Transverse colon (tissue), 4 donors: ENCODE results near the gene MRPL53. TPM values are rescaled to one million over a fixed set of nuclear protein-coding genes. Genes with fewer than 3 reads are reported as not detected.

ENCODE experiments used
- DNase-seq: peaks from one replicate; pipeline ENCODE4 v3.0.0-alpha.2; 2019
- H3K27ac ChIP-seq, 4 donors: fragments of 200-600 bp; sonication (generic); 2 replicates each; pipeline ENCODE4 v1.5.1; 2016 to 2018; ENCODE audit warnings: inconsistent platforms in 4 of 4
- H3K27me3 ChIP-seq: fragments of 200-600 bp; sonication (generic); 2 replicates; pipeline ENCODE4 v1.5.1; 2017; ENCODE audit warnings: inconsistent platforms
- H3K36me3 ChIP-seq, 4 donors: fragments of 200-600 bp; sonication (generic); 2 replicates each; pipeline ENCODE4 v1.5.1; 2017 to 2019; ENCODE audit warnings: inconsistent platforms in 4 of 4
- H3K4me1 ChIP-seq, 4 donors: fragments of 200-600 bp; sonication (generic); 2 replicates each; pipeline ENCODE4 v1.5.1; 2017 to 2020; ENCODE audit warnings: inconsistent platforms in 4 of 4
- H3K4me3 ChIP-seq, 4 donors: fragments of 200-600 bp; sonication (generic); 1 replicate in 1 of 4; 2 replicates in 3 of 4; pipeline versions ENCODE4 v1.5.1 to v1.6.1; 2017 to 2019; ENCODE audit warnings: inconsistent platforms in 4 of 4
- H3K9me3 ChIP-seq, 2 donors: fragments of 200-600 bp; sonication (generic); 2 replicates each; pipeline ENCODE4 v1.5.1; 2017 to 2019; ENCODE audit warnings: inconsistent platforms in 2 of 2
- EP300 ChIP-seq: sonication (generic); formaldehyde crosslinking; IDR thresholded peaks from one replicate; pipeline ENCODE4 v1.6.1; 2017; ENCODE audit warnings: antibody characterized with exemption, low read depth
- POLR2A ChIP-seq: fragments of 450-650 bp; IDR thresholded peaks from one replicate; pipeline ENCODE4 v1.6.1; 2016; ENCODE audit warnings: antibody characterized with exemption, mild to moderate bottlenecking, moderate library complexity
- POLR2AphosphoS5 ChIP-seq, 3 donors: sonication (generic); formaldehyde crosslinking; IDR thresholded peaks; one replicate each; pipeline ENCODE4 v1.6.1; 2016; ENCODE audit warnings: antibody characterized with exemption in 3 of 3
- WGBS, 2 donors: methylation state at CpG; one replicate each; pipeline ENCODE4 v1.1.5; 2018; ENCODE audit warnings: low coverage in 1 of 2; 5-methylcytosine and 5-hydroxymethylcytosine counted together
- in situ Hi-C, 4 donors: fragments of 200-750 bp; cut with MboI; loops; one replicate each; pipeline versions ENCODE4 v1.15.0 to v1.15.1; 2017; ENCODE audit warnings: low sequenced_read_pairs in 3 of 4, low pct_ligation_motif_present in 1 of 4, low pct_unique_long_range_greater_than_20kb in 1 of 4
- intact Hi-C: fragments of 100-400 bp; cut with DNase I; formaldehyde crosslinking; loops from one replicate; pipeline ENCODE4 v1.15.1; 2023; ENCODE audit warnings: low total_unique reads
- total RNA-seq, 4 donors: library from RNA; depleted of rRNA; stranded (reverse); fragments of >200 nt; gene quantifications; one replicate each; pipeline ENCODE4 v1.1.0, GENCODE V29; 2016
- TF ChIP-seq, protein P1 (sequence below), 5 experiments: fragments of 200-600 bp in 3 of 5; fragments of 450-650 bp in 2 of 5; sonication (generic) in 3 of 5; IDR thresholded peaks; 1 replicate in 2 of 5; 2 replicates in 3 of 5; pipeline ENCODE4 v1.5.1; 2016 to 2017; ENCODE audit warnings: antibody characterized with exemption in 5 of 5, inconsistent platforms in 3 of 5, mild to moderate bottlenecking in 2 of 5, moderate library complexity in 1 of 5

Gene MRPL53
- total RNA-seq, 4 donors from 2014 or later = 23.2 to 170 (median 26.3) TPM

DNA sequence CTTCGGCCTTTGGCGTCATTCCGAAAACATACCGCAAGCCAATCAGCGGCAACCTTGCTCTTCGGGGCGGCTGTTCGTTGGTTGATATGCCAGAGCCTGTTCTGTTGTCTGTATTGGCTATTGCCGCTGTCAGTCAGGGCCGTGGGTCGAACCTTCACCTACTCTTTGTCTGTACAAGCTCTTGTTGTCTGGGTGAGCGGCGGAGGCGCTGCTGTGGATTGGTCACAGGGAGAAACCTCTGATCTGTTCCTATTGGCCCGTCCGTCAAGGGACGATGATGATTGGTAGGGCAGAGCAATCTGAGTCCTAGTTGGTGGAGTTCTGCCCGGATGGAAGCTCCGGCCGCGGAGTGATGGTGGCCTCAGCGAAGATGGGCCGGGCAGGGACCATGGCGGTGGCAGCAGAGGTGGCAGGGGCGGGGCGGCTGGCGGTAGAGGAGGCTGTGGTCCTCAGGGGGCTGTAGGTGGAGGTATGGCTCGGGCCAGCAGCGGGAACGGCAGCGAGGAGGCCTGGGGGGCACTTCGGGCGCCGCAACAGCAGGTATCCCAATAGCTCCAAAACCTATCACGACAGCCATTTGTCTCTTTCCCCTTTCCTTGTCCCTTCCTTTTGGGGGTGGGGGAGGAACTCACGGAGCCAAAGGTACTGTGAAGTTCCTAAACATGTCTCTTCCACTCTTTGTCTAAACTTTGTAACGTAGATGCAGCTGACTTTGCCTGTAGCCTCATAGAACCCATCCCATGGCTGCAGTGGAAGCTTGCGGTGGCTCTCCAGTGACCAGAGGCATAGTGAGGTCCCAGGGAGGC is 14.1 kb downstream of the MRPL53 start, which contains the start of gene WBP1:
WBP1 (plus strand) TSS at position 307 of the 806 bp plus-strand sequence; CDS start at position 472, 165 bp downstream.
- peak within 1 kb of the TSS; percentile 58 to 77 (median 66) for H3K4me3 ChIP-seq
- intact Hi-C loops = no loop called here
- in situ Hi-C loops = no loop called here
- H3K36me3 ChIP-seq = no peaks in the 10 kb centered on the region
- DNase-seq = peak; percentile 100
- WGBS, 2 donors = 1% methylated on average over 38 of the region's 38 CpGs; no CpG with 5 or more reads in 1 of the 2 donors
- no peaks in the 10 kb centered on the region for H3K9me3 ChIP-seq
- H3K27ac ChIP-seq = peak within 1 kb of the TSS; percentile 96 to 99 (median 98)
- H3K27me3 ChIP-seq = no peaks in the 10 kb centered on the region
- H3K4me1 ChIP-seq = peaks cover 21 to 32% (median 27%) of the 10 kb centered on the region in 4 donors
- peak in 2 of 3 donors; percentile 62 to 89 for TF ChIP-seq POLR2AphosphoS5 (IDR thresholded peaks at IDR 0.05)
- TF ChIP-seq POLR2A = peak; percentile 83
- no peak for TF ChIP-seq EP300
- TF ChIP-seq, protein P1, sequence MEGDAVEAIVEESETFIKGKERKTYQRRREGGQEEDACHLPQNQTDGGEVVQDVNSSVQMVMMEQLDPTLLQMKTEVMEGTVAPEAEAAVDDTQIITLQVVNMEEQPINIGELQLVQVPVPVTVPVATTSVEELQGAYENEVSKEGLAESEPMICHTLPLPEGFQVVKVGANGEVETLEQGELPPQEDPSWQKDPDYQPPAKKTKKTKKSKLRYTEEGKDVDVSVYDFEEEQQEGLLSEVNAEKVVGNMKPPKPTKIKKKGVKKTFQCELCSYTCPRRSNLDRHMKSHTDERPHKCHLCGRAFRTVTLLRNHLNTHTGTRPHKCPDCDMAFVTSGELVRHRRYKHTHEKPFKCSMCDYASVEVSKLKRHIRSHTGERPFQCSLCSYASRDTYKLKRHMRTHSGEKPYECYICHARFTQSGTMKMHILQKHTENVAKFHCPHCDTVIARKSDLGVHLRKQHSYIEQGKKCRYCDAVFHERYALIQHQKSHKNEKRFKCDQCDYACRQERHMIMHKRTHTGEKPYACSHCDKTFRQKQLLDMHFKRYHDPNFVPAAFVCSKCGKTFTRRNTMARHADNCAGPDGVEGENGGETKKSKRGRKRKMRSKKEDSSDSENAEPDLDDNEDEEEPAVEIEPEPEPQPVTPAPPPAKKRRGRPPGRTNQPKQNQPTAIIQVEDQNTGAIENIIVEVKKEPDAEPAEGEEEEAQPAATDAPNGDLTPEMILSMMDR (IDR thresholded peaks at IDR 0.05) = no peak

DNA sequence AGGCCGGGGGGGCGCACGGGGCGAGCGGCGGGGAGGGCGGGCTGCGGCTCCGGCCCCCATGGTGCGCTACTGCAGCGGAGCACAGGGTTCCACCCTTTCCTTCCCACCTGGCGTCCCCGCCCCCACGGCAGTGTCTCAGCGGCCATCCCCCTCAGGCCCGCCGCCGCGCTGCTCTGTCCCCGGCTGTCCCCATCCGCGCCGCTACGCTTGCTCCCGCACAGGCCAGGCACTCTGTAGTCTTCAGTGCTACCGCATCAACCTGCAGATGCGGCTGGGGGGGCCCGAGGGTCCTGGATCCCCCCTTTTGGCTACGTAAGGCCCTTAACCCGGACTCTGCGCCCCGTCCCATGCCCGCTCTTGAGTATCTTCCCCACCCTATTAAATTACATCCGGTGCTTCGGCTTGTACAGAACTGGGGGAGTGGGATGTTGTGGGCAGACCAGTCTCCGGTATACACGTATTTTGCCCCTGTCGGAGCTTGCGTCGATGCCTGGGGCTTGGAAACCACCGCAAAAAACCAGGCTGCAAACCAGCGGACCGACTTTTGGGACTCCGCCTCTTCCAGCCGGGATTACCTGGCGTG is 14.8 kb downstream of the MRPL53 start:
- 0% methylated on average over 4 to 34 of the region's 46 CpGs for WGBS, 2 donors
- H3K9me3 ChIP-seq = no peaks in the 10 kb centered on the region
- in situ Hi-C loops (no loop called here), intact Hi-C loops (loop anchor here (1.0 kb wide), 1 partner anchor 16 kb away; no protein-coding TSS in a partner anchor)
- peaks cover 21 to 32% (median 27%) of the 10 kb centered on the region in 4 donors for H3K4me1 ChIP-seq
- peak; percentile 86 for DNase-seq
- no peaks in the 10 kb centered on the region for H3K36me3 ChIP-seq
- H3K27me3 ChIP-seq = no peaks in the 10 kb centered on the region
- H3K4me3 ChIP-seq = peak overlapping the region; percentile 55 to 70 (median 63)
- H3K27ac ChIP-seq = peak overlapping the region; percentile 96 to 99 (median 98)
- peak; percentile 92 to 96 (median 96) for TF ChIP-seq POLR2AphosphoS5 (IDR thresholded peaks at IDR 0.05)
- TF ChIP-seq, protein P1 (IDR thresholded peaks at IDR 0.05) = peak in 1 of 5 experiments; percentile 20
- peak; percentile 93 for TF ChIP-seq POLR2A
- no peak for TF ChIP-seq EP300

DNA sequence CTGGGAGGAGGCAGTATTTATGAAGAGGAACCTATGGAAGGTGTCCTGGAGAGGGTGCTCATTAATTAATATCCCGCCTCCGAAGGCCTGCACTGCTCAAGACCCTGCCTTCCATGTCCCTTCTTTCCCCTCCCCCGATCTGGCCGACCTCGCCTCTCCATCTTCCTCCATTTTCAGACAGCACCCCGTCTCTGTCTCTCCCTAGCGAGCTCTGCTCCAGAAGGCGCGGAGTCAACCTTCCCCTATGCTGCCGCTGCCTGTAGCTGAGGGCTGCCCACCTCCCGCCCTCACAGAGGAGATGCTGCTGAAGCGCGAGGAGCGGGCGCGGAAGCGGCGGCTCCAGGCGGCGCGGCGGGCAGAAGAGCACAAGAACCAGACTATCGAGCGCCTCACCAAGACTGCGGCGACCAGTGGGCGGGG is 15.3 kb downstream of the MRPL53 start:
- H3K27me3 ChIP-seq = no peaks in the 10 kb centered on the region
- intact Hi-C loops = loop anchor here (1.0 kb wide), 1 partner anchor 16 kb away; no protein-coding TSS in a partner anchor
- peak overlapping the region; percentile 55 to 70 (median 63) for H3K4me3 ChIP-seq
- in situ Hi-C loops = no loop called here
- no peak for TF ChIP-seq EP300
- no peak for TF ChIP-seq POLR2AphosphoS5 (IDR thresholded peaks at IDR 0.05)
- no peak for TF ChIP-seq POLR2A
- TF ChIP-seq, protein P1 (IDR thresholded peaks at IDR 0.05) = no peak
- DNase-seq = no peak
- no peaks in the 10 kb centered on the region for H3K36me3 ChIP-seq
- H3K9me3 ChIP-seq = no peaks in the 10 kb centered on the region
- WGBS, 2 donors = 1 to 3% methylated on average over 8 to 13 of the region's 27 CpGs
- H3K4me1 ChIP-seq = peaks cover 21 to 32% (median 27%) of the 10 kb centered on the region in 4 donors
- peak overlapping the region; percentile 96 to 99 (median 98) for H3K27ac ChIP-seq
